ENCODE data around the gene SORCS3.

Gene SORCS3

GRCh38 chr10:105150259-105150880 lies 509.3 kb downstream of the SORCS3 start:
- TF ChIP-seq CTCF (IDR thresholded peaks at IDR 0.05; ENCODE audit: low read depth, low read length), result no peak
- no peak overlapping the region for H3K4me3 ChIP-seq (ENCODE audit: low read depth, low read length)

- no peak for TF ChIP-seq CTCF (IDR thresholded peaks at IDR 0.05; ENCODE audit: low read depth, low read length)
- no peak overlapping the region for H3K4me3 ChIP-seq (ENCODE audit: low read depth, low read length)
Measured at GRCh38 chr10:105154736-105155135, 513.6 kb downstream of the SORCS3 start.

- TF ChIP-seq CTCF (IDR thresholded peaks at IDR 0.05; ENCODE audit: low read depth, low read length), result no peak
- no peak overlapping the region for H3K4me3 ChIP-seq (ENCODE audit: low read depth, low read length)
Measured at GRCh38 chr10:105159268-105159667, 518.2 kb downstream of the SORCS3 start.

- H3K4me3 ChIP-seq (ENCODE audit: low read depth, low read length), result no peak overlapping the region
- no peak for TF ChIP-seq CTCF (IDR thresholded peaks at IDR 0.05; ENCODE audit: low read depth, low read length)
Measured at GRCh38 chr10:105161149-105161548, 520.1 kb downstream of the SORCS3 start.

GRCh38 chr10:105161767-105162166 lies 520.7 kb downstream of the SORCS3 start:
- no peak overlapping the region for H3K4me3 ChIP-seq (ENCODE audit: low read depth, low read length)
- no peak for TF ChIP-seq CTCF (IDR thresholded peaks at IDR 0.05; ENCODE audit: low read depth, low read length)

- no peak for TF ChIP-seq CTCF (IDR thresholded peaks at IDR 0.05; ENCODE audit: low read depth, low read length)
- H3K4me3 ChIP-seq (ENCODE audit: low read depth, low read length), result no peak overlapping the region
Measured at GRCh38 chr10:105170521-105170920, 529.4 kb downstream of the SORCS3 start.

DNA sequence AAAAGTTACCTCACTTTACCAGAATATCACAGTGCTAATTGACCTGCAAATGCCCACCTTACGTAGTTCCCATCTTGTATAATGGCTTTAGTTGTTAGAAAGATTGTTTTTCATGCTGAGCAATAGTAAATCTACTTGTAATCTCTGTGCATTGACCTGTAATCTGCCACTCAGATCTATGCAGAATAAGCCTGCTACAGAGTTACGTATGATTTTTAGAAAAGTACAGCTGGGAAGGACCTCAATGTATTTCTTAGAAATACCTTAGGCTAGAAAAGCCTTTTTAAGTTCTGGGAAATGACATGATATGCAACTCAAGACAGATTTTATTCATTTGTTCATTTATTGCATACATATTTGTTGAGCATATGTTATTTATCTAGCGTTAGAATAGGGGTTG lies 530.9 kb downstream of the SORCS3 start:
- H3K4me3 ChIP-seq (ENCODE audit: low read depth, low read length), result no peak overlapping the region
- TF ChIP-seq CTCF (IDR thresholded peaks at IDR 0.05; ENCODE audit: low read depth, low read length), result no peak

All from WI38 (cell line).